G401 (cell line): ENCODE measurements around the gene STAG1. TPM values are rescaled to one million over a fixed set of nuclear protein-coding genes. Genes with fewer than 3 reads are reported as not detected.

Source experiments
- DNase-seq: peaks from one replicate; pipeline ENCODE4 v3.0.0-alpha.2; 2015; ENCODE audit warnings: low spot score
- in situ Hi-C: cut with HindIII; loops from 2 replicates; pipeline ENCODE4 v1.10.0; 2016; ENCODE audit warnings: low sequenced_read_pairs, mixed read lengths
- total RNA-seq: library from RNA; depleted of rRNA; stranded (reverse); fragments of >200 nt; shearing (Covaris generic); gene quantifications from 2 replicates; pipeline ENCODE4 v1.2.3, GENCODE V29; 2014; rRNA removed

STAG1 gene
- total RNA-seq, 1 experiment from 2014 or later = 22.4 TPM

GRCh38 chr3:136329593-136329992 is 422.6 kb downstream of the STAG1 start:
- in situ Hi-C loops = no loop called here
- no peak for DNase-seq

GRCh38 chr3:136327671-136328070 is 424.5 kb downstream of the STAG1 start:
- in situ Hi-C loops = no loop called here

GRCh38 chr3:136326316-136326715 is 425.9 kb downstream of the STAG1 start:
- DNase-seq = no peak
- in situ Hi-C loops = no loop called here

More at GRCh38 chr3:136327671-136328070, 424.5 kb downstream of the STAG1 start:
- DNase-seq = no peak

- in situ Hi-C loops = no loop called here
- DNase-seq = no peak
These were observed 440.2 kb downstream of the STAG1 start for GRCh38 chr3:136311968-136312367.

- in situ Hi-C loops = no loop called here
- DNase-seq = no peak
These were observed 440.9 kb downstream of the STAG1 start for GRCh38 chr3:136311261-136311660.

GRCh38 chr3:136305879-136306278 is 446.3 kb downstream of the STAG1 start:
- in situ Hi-C loops = no loop called here
- no peak for DNase-seq

GRCh38 chr3:136300444-136300843 is 451.7 kb downstream of the STAG1 start:
- no peak for DNase-seq
- in situ Hi-C loops = no loop called here

GRCh38 chr3:136297826-136298225 is 454.4 kb downstream of the STAG1 start:
- in situ Hi-C loops = no loop called here

GRCh38 chr3:136296960-136297359 is 455.2 kb downstream of the STAG1 start:
- no peak for DNase-seq
- in situ Hi-C loops = no loop called here

More at GRCh38 chr3:136297826-136298225, 454.4 kb downstream of the STAG1 start:
- DNase-seq = no peak

GRCh38 chr3:136294176-136294575 is 458.0 kb downstream of the STAG1 start:
- DNase-seq = no peak
- in situ Hi-C loops = no loop called here

GRCh38 chr3:136293279-136293678 is 458.9 kb downstream of the STAG1 start:
- no peak for DNase-seq
- in situ Hi-C loops = no loop called here

- no peak for DNase-seq
- in situ Hi-C loops = no loop called here
These were observed 459.7 kb downstream of the STAG1 start for GRCh38 chr3:136292500-136292899.

GRCh38 chr3:136291302-136291701 is 460.9 kb downstream of the STAG1 start:
- DNase-seq = no peak
- in situ Hi-C loops = no loop called here

Other genes starting within 250 kb of the STAG1 start
- 6.7 and 13.6 TPM in 2 replicates for gene SLC35G2, start 66.7 kb upstream of the STAG1 start, total RNA-seq
- gene NCK1, start 109.8 kb upstream of the STAG1 start, total RNA-seq = 24.5 and 39.8 TPM in 2 replicates
- 0.25 and 3.3 TPM in 2 replicates for gene IL20RB, start 205.6 kb upstream of the STAG1 start, total RNA-seq